HG02943 (cell line): ENCODE results near the gene PCP4.

Experiments used
- ATAC-seq: cut with Tn5 transposase; IDR thresholded peaks from one replicate; pipeline ENCODE4 v1.9.1; 2021; ENCODE audit warnings: mild to moderate bottlenecking, low read depth, moderate library complexity; ENCODE audit not compliant: unreplicated experiment

The PCP4 gene

DNA sequence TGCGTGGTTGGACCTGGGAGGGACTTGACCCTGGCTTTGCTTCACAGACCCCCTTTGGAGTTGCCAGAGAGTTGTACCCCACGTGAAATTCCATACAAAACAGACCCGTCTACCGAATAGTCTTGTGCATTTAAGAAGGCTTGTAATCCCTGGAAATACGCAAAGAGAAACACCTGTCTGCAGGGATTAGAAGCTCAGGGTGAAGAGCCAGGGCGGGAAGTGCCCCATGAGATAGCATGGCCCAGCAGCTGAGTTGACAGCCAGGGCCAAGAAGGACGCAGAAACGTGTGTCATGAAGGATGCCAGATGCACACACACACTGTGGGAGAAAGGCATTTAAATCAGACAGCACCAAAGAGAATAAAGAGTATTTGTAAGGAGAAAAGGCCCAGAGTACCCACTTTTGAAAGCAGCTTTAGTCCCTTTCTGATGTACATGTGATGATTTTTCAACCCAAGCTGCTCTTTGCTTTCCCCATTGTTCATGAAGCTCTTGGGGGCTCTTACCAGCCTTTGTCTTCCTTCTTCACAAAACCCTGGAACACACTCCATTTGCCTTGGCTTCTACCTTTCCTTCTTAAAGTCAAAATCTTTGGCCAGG lies 46.6 kb downstream of the PCP4 start:
- no peak for ATAC-seq

DNA sequence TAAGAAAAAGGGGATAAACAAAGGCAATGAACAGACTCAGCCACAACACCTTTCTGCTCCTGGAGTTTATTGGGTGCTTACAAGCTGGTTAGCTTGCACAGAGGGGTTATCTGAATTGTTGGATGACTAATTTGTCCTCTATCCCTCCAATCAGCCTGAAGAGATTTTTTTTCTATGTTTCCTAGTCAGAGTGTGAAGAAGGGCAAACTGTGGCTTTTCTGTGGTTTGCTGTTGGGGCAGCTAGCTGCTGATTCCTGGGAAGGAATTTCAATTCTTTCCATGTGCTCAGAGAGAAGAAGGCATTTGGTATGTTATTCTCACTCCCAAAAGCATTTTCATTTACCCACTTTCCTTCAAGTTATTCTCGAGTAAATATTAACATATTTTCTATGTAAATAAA lies 48.6 kb downstream of the PCP4 start:
- no peak for ATAC-seq

DNA sequence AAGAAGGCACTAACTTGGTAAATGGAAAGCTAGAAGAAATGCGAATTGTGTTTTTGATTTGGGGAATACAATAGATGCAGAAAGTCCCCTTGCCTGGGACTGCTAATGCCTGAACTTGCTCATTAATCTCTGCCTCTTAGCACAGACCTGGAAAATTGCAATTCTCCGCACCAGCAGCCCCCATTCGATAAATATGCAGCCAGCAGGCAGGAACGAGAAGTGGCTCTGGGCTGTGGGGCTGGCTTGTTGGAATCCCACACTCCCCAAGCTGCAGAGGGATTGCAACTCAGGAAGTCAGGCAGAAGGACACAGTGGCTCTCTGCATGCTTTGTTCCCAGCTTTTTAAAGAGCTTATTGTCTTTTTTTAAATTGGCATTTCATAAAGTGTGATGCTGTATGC lies 51.3 kb downstream of the PCP4 start:
- ATAC-seq = no peak

DNA sequence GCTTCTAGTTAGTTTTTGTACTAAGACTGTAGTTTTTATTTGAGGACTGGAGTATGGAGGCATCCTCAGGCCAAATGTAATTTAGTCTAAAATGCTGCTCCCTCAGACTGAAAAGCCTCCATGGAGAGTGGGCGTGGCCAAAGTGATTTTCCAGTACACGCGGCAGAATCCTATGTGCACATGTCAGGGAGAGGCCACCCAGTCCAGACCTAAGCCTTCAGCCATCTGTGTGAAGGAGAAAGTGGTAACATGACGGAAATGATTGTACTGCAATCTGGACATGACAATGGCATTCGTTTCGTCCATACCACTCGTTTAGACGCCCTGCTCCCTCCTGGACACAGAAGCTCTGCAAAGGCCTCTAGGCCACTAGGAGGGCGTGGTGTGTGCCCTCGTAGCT lies 56.2 kb downstream of the PCP4 start:
- ATAC-seq = no peak

DNA sequence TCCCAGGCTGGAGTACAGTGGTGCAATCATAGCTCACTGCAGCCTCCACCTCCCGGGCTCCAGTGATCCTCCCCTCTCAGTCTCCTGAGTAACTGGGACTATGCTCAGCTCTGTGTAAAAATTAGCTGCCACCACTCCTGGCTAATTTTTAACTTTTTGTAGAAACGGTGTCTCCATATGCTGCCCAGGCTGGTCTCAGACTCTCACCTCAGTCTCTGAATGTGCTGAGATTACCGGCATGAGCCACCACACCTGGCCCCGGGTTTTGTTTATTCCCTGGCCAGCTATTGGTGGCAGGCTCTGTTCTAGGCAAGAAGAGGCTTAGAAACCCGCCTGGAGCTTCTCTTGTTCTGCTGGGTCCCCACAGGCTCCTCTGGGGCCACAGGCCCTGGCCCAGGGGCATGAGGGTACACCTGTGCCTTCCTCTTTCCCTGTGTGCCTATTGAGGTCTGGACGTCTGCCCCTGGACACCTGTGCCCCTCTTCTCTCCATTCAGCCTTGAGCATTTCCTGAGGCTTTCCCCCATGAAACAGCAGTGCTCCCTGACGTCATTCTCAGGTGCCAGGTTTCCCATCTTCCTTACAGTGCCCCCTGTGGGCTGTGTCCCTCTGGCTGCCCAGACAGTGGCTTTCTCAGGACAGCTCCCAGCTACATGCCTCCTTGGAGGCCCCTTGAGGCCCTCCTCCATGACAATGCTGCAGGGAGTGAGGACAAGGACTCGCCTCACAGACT lies 57.5 kb downstream of the PCP4 start:
- ATAC-seq = no peak

DNA sequence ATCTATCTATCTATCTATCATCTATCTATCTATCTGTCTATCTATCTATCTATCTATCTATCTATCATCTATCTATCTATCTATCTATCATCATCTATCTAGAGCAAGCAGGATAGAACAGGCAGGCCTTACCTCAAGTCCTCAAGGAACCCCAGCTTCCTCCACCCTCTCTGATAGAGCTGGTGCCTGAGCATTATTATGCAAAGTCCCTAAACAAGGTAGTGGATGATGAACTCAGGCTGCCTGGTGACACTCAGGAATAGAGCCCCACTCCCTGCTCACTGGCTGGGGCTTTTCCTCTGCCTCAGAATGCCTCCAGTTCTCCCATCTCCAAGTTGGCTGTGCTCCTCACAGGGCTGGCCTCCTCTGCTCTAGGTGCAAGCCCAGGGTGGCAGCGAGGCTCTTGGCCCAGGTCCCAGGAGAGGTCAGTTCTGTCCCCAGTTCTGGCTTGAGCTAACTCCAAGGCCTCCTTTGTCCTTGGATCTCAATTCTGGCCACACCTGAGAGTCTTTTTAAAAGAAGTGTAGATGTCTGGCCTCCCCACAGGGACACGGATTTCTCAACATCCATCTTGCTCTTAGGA lies 60.2 kb downstream of the PCP4 start:
- ATAC-seq = no peak

DNA sequence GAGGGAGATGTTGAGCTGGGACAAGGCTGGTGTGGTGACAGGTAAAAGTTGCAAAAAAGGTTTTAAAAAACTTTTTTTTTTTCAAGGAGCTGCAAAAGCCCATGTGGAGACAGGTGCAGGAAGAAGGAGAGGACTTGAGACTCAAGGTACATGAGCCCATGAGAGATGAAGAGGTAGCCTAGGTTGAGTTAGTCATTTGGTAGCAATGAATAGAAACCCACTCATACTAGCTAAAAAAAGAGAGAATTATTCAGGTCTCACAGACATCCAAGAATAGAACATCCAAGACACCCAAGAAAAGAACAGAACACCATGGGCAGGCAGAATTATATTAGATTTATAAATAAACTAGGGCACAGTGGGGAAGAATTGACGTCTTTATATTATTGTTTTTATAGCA lies 65.1 kb downstream of the PCP4 start:
- ATAC-seq = no peak

DNA sequence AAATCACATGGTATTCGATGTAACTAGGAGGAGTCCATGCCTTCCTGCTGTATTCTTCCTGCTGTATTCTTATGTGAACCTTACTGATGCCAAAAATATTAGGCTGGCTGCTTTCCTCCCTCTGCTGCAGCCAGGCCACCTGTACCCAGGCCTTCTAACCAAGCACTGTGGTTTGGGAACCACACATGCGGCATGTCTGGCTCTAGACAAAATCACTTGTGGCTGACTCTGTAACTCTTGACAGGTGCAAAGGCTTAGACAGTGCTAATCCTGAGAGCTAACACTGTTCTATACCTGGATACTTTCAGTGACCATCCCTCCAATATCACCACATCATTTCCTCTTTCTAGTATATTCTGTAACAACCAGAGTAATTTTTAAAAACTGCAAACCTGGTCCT lies 67.7 kb downstream of the PCP4 start:
- no peak for ATAC-seq

DNA sequence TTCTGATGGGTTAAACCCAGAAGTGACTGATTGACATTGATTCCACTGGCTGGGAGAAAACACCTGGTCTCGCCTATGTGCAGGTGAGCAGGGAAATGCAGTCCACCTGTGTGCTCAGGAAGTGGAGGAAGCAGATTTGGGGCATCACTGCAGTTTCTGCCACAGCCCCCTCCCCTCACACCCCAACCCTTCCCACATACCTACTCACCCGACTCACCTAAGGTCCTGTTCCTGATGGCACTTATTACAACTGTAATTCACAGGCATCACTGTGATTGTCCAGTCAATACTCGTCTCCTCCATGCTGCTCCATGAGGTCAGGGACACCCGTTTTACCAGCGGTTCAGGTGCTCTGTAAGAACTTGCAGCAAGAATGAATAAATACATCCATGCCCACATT lies 68.5 kb downstream of the PCP4 start:
- no peak for ATAC-seq

DNA sequence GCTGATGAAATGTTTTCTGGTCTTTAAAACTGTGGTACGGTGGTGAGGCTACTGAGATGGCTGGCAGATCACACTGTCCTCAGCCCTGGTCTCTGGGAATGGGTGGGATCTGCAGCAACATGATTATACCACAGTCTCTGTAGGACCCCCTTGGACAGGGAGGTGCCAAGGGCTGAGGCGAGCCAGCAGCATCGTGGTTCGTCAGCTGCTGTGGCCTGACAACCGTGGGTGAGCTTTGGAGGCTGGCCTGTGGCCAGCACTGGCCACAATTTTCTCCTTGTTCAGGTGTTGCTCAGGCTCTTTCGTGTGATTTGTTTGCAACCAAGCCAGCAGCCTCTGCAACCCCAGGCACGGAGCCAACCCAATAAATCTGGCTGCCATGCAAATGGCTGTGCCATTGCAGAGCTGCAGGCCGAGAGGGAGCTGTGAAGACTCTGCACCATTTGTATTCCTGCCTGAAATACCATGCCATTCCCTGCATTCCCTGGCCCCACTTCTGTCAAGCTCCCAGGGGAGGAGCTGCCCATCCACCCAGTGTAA lies 70.9 kb downstream of the PCP4 start:
- no peak for ATAC-seq

DNA sequence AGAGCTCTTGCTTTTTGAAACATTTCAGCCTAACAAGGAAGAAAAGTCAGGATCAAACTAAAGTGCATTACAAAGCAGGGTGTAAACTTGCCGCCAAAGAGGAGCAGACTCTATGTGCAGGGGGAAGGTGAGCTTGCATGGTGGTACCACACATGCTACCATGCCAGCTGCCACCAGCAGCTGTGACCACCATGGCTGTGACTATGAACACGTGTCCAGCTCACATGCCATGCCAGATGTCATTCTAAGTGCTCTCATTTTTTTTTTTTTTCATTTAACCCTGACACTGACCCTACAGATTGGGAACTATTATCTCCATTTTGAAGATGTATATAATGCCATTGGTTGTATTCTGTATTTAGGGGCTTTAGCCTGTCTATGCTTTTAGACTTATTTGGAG lies 79.0 kb downstream of the PCP4 start:
- ATAC-seq = no peak

DNA sequence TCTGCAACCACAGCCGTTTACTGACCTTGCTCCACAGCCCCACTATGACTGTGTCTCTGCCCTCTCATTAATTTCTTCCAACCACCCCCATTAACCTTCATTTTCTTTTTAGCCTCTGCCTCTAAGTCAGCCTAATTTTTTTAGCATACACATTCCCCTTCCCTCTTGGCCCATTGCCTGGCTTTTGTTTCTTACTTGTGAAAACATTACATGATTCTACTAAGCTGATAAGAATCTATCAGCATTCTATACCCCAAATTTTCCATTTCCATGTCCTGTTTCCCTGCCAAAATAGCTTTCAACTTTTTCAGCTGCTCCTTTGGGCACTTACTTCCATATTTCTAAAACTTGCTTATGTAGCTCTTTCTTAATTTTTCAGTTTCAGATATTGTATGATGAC lies 79.8 kb downstream of the PCP4 start:
- ATAC-seq = no peak

DNA sequence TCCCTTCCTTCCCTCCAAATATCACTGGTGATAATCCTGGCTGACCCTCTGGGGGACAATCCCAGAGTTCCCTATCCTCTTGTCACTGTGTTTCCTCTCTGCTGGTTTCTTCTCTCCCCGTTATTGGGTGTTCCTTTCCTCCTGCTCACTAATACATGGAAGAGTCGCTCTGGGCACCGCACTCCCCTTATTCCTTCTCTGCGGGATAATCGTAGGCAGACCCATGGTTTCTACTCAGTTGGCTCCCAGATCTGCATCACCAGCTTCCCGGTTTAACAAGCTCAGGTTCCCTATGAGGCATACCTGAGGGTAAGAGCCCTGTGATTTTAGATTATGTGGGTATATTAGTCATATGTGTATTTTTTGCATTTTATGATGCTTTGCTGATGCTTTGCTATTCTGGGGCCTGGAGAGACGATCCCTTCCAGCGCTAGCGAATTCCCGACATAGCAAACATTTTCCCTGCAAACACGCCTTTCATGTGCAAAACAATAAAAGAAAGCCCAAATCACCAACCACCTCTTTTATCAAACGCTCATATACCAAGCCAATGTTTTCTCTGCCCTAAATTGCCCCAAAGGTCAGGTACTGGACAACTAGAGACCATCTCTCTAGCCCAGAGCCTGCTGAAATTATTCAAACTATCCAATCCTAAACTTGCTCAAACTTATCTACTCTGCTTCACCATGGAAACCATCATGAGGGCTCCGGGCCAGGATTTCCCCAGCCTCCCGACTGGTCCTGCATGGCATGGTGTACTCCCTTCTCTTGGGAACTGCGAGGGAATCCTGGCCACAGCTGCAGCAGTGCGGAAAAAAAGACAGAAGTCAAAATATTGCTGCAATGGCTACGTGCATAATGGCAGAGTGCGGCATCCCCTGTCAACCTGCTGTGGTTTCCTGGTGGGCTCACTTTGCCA lies 84.2 kb downstream of the PCP4 start:
- no peak for ATAC-seq

DNA sequence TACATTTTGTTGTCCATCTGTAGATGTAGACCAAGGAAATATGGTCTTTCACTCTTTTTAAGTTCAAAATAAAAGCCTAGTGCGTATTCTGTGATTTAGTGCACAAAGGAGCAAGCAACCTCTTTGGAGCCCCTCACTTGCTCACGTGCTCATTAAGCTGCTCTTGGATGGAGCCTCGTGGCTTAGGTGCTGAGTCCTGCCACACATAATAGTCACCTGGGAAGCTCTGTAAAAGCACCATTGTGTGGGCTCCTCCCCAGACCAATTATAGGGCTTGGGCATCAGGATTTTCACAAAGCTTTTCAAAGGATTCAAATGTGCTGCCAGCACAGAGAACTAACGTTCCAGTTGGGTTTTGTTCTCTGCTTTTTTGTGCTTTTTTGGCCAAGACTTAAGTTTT lies 85.0 kb downstream of the PCP4 start:
- no peak for ATAC-seq

DNA sequence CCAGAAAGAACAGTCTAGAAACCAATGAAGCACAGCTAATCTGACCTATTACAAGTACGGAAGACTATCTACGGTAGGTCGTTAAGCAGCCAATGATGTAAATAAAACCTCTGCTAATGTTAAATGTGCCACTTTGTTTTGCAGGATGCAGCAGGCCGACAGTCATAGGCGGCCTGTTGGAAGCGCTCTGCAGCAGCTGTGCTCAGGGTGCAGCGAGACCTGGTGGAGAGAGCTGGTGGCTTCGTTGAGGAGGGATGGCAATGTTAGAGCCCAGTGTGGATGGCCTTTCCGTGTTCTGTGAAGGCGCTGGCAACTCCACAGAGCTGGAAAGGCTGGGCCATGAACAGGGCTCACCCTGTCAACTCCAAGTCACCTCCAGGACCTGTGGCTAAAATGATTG lies 87.3 kb downstream of the PCP4 start:
- no peak for ATAC-seq

DNA sequence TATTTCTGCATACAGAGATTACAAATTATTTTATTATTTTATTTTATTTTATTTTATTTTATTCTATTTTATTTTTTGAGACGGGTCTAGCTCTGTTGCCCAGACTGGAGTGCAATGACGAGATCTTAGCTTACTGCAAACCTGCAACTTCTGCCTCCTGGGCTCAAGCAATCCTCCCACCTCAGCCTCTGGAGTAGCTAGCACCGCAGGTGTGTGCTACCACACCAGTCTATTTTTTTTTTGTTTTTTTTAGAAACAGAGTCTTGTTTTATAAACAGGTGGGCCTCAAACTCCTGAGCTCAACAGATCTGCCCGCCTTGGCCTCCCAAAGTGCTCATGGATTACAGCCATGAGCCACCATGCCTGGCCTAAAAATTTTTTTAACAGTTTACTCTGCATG lies 88.1 kb downstream of the PCP4 start:
- no peak for ATAC-seq

DNA sequence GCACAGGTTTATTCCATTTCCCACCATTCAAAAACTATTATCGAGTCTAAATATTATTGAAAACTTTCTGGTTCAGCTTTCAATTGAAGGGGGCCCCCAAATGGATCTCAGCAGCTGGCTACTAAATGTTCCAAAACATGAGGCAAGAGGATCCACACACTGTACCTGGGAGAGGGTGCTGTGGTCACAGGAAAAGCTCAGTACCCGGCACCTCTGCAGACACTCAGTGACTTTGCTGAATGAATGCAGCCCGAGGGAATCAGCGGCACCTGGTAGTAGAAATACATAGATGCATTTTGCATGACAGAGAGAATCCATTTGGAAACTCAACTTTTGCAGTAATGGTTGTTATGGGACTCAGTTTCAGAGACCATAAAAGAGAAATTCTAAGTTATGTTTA lies 89.3 kb downstream of the PCP4 start:
- no peak for ATAC-seq

DNA sequence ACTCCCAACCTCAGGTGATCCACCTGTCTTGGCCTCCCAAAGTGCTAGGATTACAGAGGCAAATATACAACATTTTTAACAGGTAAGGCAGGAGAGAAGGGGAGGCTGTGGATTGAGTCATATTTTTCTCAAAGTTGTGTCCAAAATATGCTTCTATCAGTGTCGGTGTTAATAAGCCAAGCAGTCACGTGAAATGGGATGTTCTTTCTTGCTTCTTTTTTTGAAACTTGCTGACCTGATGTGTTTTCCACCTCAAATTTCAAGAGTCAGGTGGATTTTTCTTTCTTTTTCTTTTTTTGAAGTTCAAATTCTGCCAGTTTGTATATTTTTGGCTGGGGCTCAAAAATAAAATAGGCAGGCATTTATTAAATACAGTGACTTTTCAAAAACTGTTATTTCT lies 91.5 kb downstream of the PCP4 start:
- ATAC-seq = no peak

DNA sequence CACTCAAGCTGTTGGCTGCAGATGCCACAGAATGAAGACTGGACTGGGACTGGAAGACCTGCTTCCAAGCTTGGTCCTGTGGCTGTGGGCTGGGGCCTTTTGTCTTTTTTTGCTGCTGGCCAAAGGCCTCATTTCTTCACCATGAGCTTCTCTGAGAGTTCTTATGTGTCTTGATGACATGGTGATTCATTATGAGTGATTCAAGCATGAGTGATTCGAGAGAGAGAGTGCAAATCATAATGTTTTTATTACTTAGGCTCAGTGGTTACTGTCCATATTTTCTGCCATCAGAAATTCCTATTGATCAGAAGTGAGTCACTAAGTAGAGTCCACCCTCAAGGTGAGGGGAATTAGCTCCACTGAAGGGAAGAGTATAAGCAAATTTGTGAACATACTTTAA lies 94.0 kb downstream of the PCP4 start:
- ATAC-seq = no peak

DNA sequence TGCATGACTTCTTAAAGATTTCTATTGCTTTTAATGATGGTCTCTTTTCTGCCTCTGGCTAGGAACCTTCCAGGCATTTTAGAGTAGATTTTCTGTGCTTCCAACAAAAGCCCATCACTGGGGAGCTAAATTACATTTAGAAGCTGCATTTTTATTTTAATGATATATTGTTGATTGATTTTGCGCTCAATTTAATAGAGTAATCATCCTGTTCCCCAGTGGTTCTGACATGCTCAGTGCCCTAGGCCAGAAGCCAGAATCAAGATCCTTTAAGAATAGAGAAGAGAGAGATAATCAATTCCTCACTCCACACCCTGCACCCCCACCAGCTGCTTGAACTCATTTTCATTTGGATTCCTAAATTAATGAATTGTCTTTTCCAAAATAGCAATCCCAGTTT lies 97.8 kb downstream of the PCP4 start:
- no peak for ATAC-seq

DNA sequence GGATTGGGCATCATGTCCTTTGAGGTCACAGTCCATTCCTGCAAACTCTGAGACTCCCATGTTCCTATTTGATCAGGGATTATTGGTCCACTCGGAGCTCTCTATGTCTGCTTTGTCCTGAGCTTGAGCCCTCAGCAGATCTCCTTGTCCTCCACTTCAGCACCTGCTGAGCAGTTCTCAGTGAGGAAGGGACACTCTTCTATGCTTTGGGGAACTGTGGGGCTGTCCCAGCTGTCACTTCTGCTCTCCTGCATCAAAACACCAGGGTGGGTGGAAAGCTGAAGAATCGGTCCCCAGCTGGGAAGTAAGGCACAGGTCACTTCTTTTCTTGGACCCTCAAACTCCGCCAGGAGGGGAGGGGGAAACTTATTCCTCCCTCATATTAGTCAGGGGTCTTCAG lies 99.5 kb downstream of the PCP4 start:
- no peak for ATAC-seq
